H1 (cell line): Measurements from ENCODE around the gene CCDC124. TPM values are rescaled to one million over a fixed set of nuclear protein-coding genes. Genes with fewer than 3 reads are reported as not detected.

Experiments
- CTCF ChIA-PET: fragments of 300-600 bp; sonication (Branson Sonifier 250); formaldehyde crosslinking; loops from one replicate; lab custom pipeline; 2021; ENCODE audit not compliant: partially characterized antibody; lab: Charles Lee
- POLR2A ChIA-PET: fragments of 300-600 bp; sonication (Branson Sonifier 250); formaldehyde crosslinking; loops from one replicate; lab custom pipeline; 2021; ENCODE audit warnings: inconsistent platforms; ENCODE audit not compliant: partially characterized antibody; lab: Charles Lee
- DNase-seq, 2 experiments: peaks; one replicate each; pipeline versions ENCODE4 v3.0.0 to v3.0.0-alpha.2; 2010 to 2022; ENCODE audit warnings: low spot score in 2 of 2, low read depth in 1 of 2, mixed read lengths in 1 of 2
- FAIRE-seq: peaks from 2 replicates; lab custom pipeline; 2011; peaks lifted over from hg19 to GRCh38; lab: Jason Lieb, UNC
- H2AFZ ChIP-seq: 2 replicates; pipeline ENCODE4 v1.8.1; 2012; ENCODE audit warnings: low read length, inconsistent platforms
- H2AK5ac ChIP-seq: 2 replicates; pipeline ENCODE4 v1.6.1; 2013; ENCODE audit warnings: low read depth, low read length
- H2BK120ac ChIP-seq: replicated peaks from 2 replicates; pipeline ENCODE3; 2013; ENCODE audit warnings: low read depth, low read length, inconsistent platforms
- H2BK12ac ChIP-seq: 2 replicates; pipeline ENCODE4 v1.6.1; 2013; ENCODE audit warnings: low read depth, low read length
- H2BK15ac ChIP-seq: 2 replicates; pipeline ENCODE4 v1.6.1; 2013; ENCODE audit warnings: low read length
- H2BK20ac ChIP-seq: 2 replicates; pipeline ENCODE4 v1.6.1; 2013; ENCODE audit warnings: low read length
- H2BK5ac ChIP-seq: 2 replicates; pipeline ENCODE4 v1.6.1; 2013; ENCODE audit warnings: low read depth, low read length
- H3K14ac ChIP-seq: 2 replicates; pipeline ENCODE4 v1.6.1; 2013; ENCODE audit warnings: inconsistent platforms; ENCODE audit not compliant: insufficient read length
- H3K18ac ChIP-seq: 2 replicates; pipeline ENCODE4 v1.6.1; 2013; ENCODE audit warnings: low read length; ENCODE audit errors: extremely low read depth
- H3K23ac ChIP-seq: 2 replicates; pipeline ENCODE4 v1.6.1; 2013; ENCODE audit warnings: inconsistent platforms; ENCODE audit not compliant: insufficient read length
- H3K23me2 ChIP-seq: 2 replicates; pipeline ENCODE4 v1.6.1; 2013; ENCODE audit warnings: low read depth, low read length
- H3K27ac ChIP-seq: 2 replicates; pipeline ENCODE4 v1.6.1; 2011; ENCODE audit warnings: low read depth, low read length, inconsistent platforms
- H3K27me3 ChIP-seq, 4 experiments: replicated peaks in 1 of 4; 1 replicate in 1 of 4; 2 replicates in 3 of 4; pipeline versions ENCODE4 v1.6.1 to v1.8.1; 2011 to 2013; ENCODE audit warnings: low read length in 3 of 4, mild to moderate bottlenecking in 3 of 4, inconsistent platforms in 2 of 4, mixed read lengths in 2 of 4, moderate library complexity in 1 of 4; ENCODE audit not compliant: control insufficient read depth in 3 of 4, insufficient read depth in 3 of 4; ENCODE audit errors: extremely low read depth in 1 of 4
- H3K36me3 ChIP-seq, 4 experiments: 2 replicates each; pipeline versions ENCODE4 v1.6.1 to v1.8.1; 2011 to 2013; ENCODE audit warnings: mild to moderate bottlenecking in 4 of 4, low read length in 3 of 4, moderate library complexity in 2 of 4, control low read depth in 1 of 4, inconsistent platforms in 1 of 4; ENCODE audit not compliant: insufficient read depth in 4 of 4, control insufficient read depth in 2 of 4
- H3K4ac ChIP-seq: replicated peaks from 2 replicates; pipeline ENCODE3; 2013; ENCODE audit warnings: low read length, low read depth, mixed read lengths, inconsistent platforms; ENCODE audit not compliant: insufficient read length
- H3K4me1 ChIP-seq, 4 experiments: replicated peaks in 1 of 4; 1 replicate in 1 of 4; 2 replicates in 3 of 4; pipeline versions ENCODE4 v1.6.1 to v1.8.1; 2011 to 2013; ENCODE audit warnings: low read length in 3 of 4, inconsistent platforms in 2 of 4, mixed read lengths in 1 of 4; ENCODE audit not compliant: insufficient read depth in 4 of 4, control insufficient read depth in 3 of 4
- H3K4me2 ChIP-seq, 2 experiments: 2 replicates each; pipeline versions ENCODE4 v1.6.1 to v1.8.1; 2011 to 2013; ENCODE audit warnings: low read depth in 2 of 2, low read length in 2 of 2, control low read depth in 1 of 2, inconsistent platforms in 1 of 2, mild to moderate bottlenecking in 1 of 2; ENCODE audit not compliant: insufficient read depth in 1 of 2
- H3K4me3 ChIP-seq, 4 experiments: fragments of 200-600, 300-600 bp in 1 of 4; sonication (generic), shearing (Covaris generic), sonication (Bioruptor Twin) in 1 of 4; 2 replicates each; pipeline versions ENCODE4 v1.5.1 to v1.8.1; 2011 to 2016; ENCODE audit warnings: low read length in 4 of 4, low read depth in 3 of 4, control low read depth in 2 of 4, inconsistent platforms in 2 of 4, mild to moderate bottlenecking in 2 of 4, mixed read lengths in 1 of 4, moderate library complexity in 1 of 4; ENCODE audit not compliant: insufficient read depth in 2 of 4; ENCODE audit errors: extremely low read depth in 1 of 4
- H3K56ac ChIP-seq: replicated peaks from 2 replicates; pipeline ENCODE3; 2013; ENCODE audit warnings: low read depth, mild to moderate bottlenecking, mixed read lengths, low read length, inconsistent platforms; ENCODE audit not compliant: insufficient read length
- H3K79me1 ChIP-seq: 2 replicates; pipeline ENCODE4 v1.6.1; 2013; ENCODE audit warnings: low read depth, low read length, control low read depth
- H3K79me2 ChIP-seq, 2 experiments: 2 replicates each; pipeline versions ENCODE4 v1.6.1 to v1.8.1; 2012 to 2013; ENCODE audit warnings: low read length in 2 of 2, mild to moderate bottlenecking in 2 of 2, inconsistent platforms in 1 of 2; ENCODE audit not compliant: insufficient read depth in 2 of 2, control insufficient read depth in 1 of 2
- H3K9ac ChIP-seq, 4 experiments: replicated peaks in 1 of 4; 1 replicate in 1 of 4; 2 replicates in 3 of 4; pipeline versions ENCODE4 v1.6.1 to v1.8.1; 2011 to 2013; ENCODE audit warnings: low read depth in 3 of 4, low read length in 3 of 4, control low read depth in 2 of 4, mild to moderate bottlenecking in 2 of 4, moderate library complexity in 2 of 4, inconsistent platforms in 1 of 4; ENCODE audit errors: extremely low read depth in 1 of 4
- H3K9me3 ChIP-seq, 2 experiments: 2 replicates each; pipeline versions ENCODE4 v1.6.1 to v1.8.1; 2012 to 2013; ENCODE audit warnings: mild to moderate bottlenecking in 2 of 2, moderate library complexity in 2 of 2, control low read depth in 1 of 2, inconsistent platforms in 1 of 2, low read depth in 1 of 2, low read length in 1 of 2, mixed read lengths in 1 of 2; ENCODE audit not compliant: insufficient read depth in 2 of 2
- H4K20me1 ChIP-seq, 2 experiments: replicated peaks in 1 of 2; 2 replicates each; pipeline versions ENCODE3 to v1.8.1; 2011 to 2013; ENCODE audit warnings: inconsistent platforms in 2 of 2, low read length in 2 of 2, mild to moderate bottlenecking in 1 of 2; ENCODE audit not compliant: insufficient read depth in 2 of 2, control insufficient read depth in 1 of 2
- H4K5ac ChIP-seq: 2 replicates; pipeline ENCODE4 v1.6.1; 2013; ENCODE audit warnings: low read length, low read depth, mixed read lengths, inconsistent platforms; ENCODE audit not compliant: insufficient read length
- H4K8ac ChIP-seq: 2 replicates; pipeline ENCODE4 v1.8.0; 2013; ENCODE audit warnings: mild to moderate bottlenecking, moderate library complexity, low read length, inconsistent platforms; ENCODE audit not compliant: insufficient read depth; ENCODE audit errors: extremely low read depth
- H4K91ac ChIP-seq: replicated peaks from 2 replicates; pipeline ENCODE3; 2013; ENCODE audit warnings: low read length, mixed read lengths, inconsistent platforms; ENCODE audit not compliant: insufficient read length
- ASH2L ChIP-seq: fragments of 200-600, 300-600 bp; sonication (generic); IDR thresholded peaks from one replicate; pipeline ENCODE4 v1.7.1; 2017; ENCODE audit warnings: low read length
- KDM4A ChIP-seq: IDR thresholded peaks from one replicate; pipeline ENCODE4 v1.7.1; 2012; ENCODE audit warnings: low read depth, mild to moderate bottlenecking, moderate library complexity, low read length, inconsistent platforms; ENCODE audit not compliant: severe bottlenecking
- NRF1 ChIP-seq: IDR thresholded peaks from 2 replicates; pipeline ENCODE4 v1.6.1; 2011; ENCODE audit warnings: mild to moderate bottlenecking, low read depth, low read length, improper control_type of control experiment
- SP2 ChIP-seq: IDR thresholded peaks from 2 replicates; pipeline ENCODE4 v1.6.1; 2012; ENCODE audit warnings: mild to moderate bottlenecking, low read length, inconsistent platforms
- SRF ChIP-seq: IDR thresholded peaks from 2 replicates; pipeline ENCODE4 v1.6.1; 2011; ENCODE audit warnings: mild to moderate bottlenecking, low read depth, low read length, moderate library complexity
- TAF1 ChIP-seq: IDR thresholded peaks from 2 replicates; pipeline ENCODE4 v1.6.1; 2011; ENCODE audit warnings: mild to moderate bottlenecking, low read depth, low read length
- YY1 ChIP-seq: IDR thresholded peaks from 2 replicates; pipeline ENCODE4 v1.6.1; 2011; ENCODE audit warnings: low read depth, mild to moderate bottlenecking, low read length
- WGBS, 2 experiments: shearing (Covaris generic) in 1 of 2; methylation state at CpG; one replicate each; pipeline versions ENCODE4 v1.1.6 to v1.1.7; 2013 to 2015; ENCODE audit warnings: low lambda C conversion rate in 2 of 2, mixed read lengths in 2 of 2, inconsistent platforms in 1 of 2, low coverage in 1 of 2, missing lambda C conversion rate in 1 of 2; ENCODE audit not compliant: insufficient replicate concordance in 2 of 2, insufficient coverage in 1 of 2, insufficient read length in 1 of 2; ENCODE audit errors: extremely low coverage in 1 of 2, missing lambda C conversion rate in 1 of 2; 5-methylcytosine and 5-hydroxymethylcytosine counted together
- polyA plus RNA-seq, 7 experiments: library from polyadenylated mRNA; depleted of rRNA in 3 of 7; stranded (reverse) in 5 of 7; unstranded in 2 of 7; fragments of >200 nt in 5 of 7; fragments of 200-250 nt in 2 of 7; gene quantifications; 1 replicate in 5 of 7; 2 replicates in 1 of 7; 4 replicates in 1 of 7; pipeline versions ENCODE4 v1.2.1 to v1.2.3, GENCODE V29; 2011 to 2013; ENCODE audit warnings: missing spikeins in 2 of 7, mixed read lengths in 2 of 7
- total RNA-seq: library from RNA; stranded (reverse); fragmentation: NEBNext Ultra II Directional; extraction: Animal tissue kit (Norgen Biotek cat#: 25700); gene quantifications from 2 replicates; pipeline ENCODE4 v1.2.1, GENCODE V29; 2021

Gene CCDC124
- total and polyA plus RNA-seq, 2 of the 8 experiments (the other 6 are each of a cell fraction or from before 2014, with no cell fraction given): 95.2 to 103 TPM

GRCh38 chr19:17950310-17951156 is 17.7 kb downstream of the CCDC124 start:
- Histone ChIP-seq H2AFZ (no peak overlapping the region), H2BK12ac (peak overlapping the region; percentile 92; the same call in 1 of the 2 replicates), H3K23ac (no peak overlapping the region), H2BK20ac (peak overlapping the region; percentile 95; the same call in 1 of the 2 replicates), H2AK5ac (peak overlapping the region; percentile 91; the same call in 1 of the 2 replicates), H2BK120ac (peak overlapping the region; percentile 78), H3K27ac (no peak overlapping the region), H4K5ac (peak overlapping the region; percentile 53), H3K4me1 (peaks cover 0 to 42% (median 23%) of the 10 kb centered on the region in 4 experiments; a peak in 6 of 7 replicates), H3K18ac (peak overlapping the region; percentile 85), H3K56ac (no peak overlapping the region), H3K9ac (peak overlapping the region in 1 of 4 experiments; percentile 7; a peak in 2 of 7 replicates), H3K27me3 (peaks cover 19 to 55% (median 48%) of the 10 kb centered on the region in 4 experiments), H4K20me1 (peaks cover 0 to 2% of the 10 kb centered on the region in 2 experiments), H4K8ac (peak overlapping the region; percentile 90), H3K79me1 (no peaks in the 10 kb centered on the region), H3K9me3 (no peaks in the 10 kb centered on the region), H4K91ac (peak overlapping the region; percentile 97), H2BK5ac (peak overlapping the region; percentile 75), H3K4me2 (peak overlapping the region; percentile 88 to 94), H3K79me2 (no peaks in the 10 kb centered on the region), H3K23me2 (peaks cover 30% of the 10 kb centered on the region), H3K4ac (peak overlapping the region; percentile 60), H3K14ac (no peak overlapping the region), H3K36me3 (no peaks in the 10 kb centered on the region), H2BK15ac (no peak overlapping the region; the same call in 1 of the 2 replicates), H3K4me3 (peak overlapping the region; percentile 48 to 73 (median 52))
- DNase-seq (peak in 1 of 2 experiments; percentile 70), FAIRE-seq (no peak)
- ChIA-PET CTCF (interaction anchor here (1.0 to 21.5 kb wide), 4 partner anchors 12 to 91 kb away, joined by 3 to 271 read pairs (median 6); partner anchors contain the start of genes RPL18A and SLC5A5), POLR2A (interaction anchor here (0.5 to 4.1 kb wide), 8 partner anchors 8 to 331 kb away, joined by 3 to 21 read pairs (median 4); partner anchors contain the start of genes JUND, KCNN1 and RPL18A)
- 4% methylated on average over 41 of the region's 48 CpGs; no CpG with 5 or more reads in 1 of the 2 experiments for WGBS, 2 experiments
- TF ChIP-seq YY1 (no peak), NRF1 (no peak), TAF1 (peak; percentile 39; the same call in 1 of the 2 replicates), ASH2L (no peak), SP2 (no peak), SRF (no peak), KDM4A (no peak)
